Measurements from ENCODE around the gene DPEP3. TPM values are rescaled to one million over a fixed set of nuclear protein-coding genes. Genes with fewer than 3 reads are reported as not detected.

Gene DPEP3
- not detected for total RNA-seq

DNA sequence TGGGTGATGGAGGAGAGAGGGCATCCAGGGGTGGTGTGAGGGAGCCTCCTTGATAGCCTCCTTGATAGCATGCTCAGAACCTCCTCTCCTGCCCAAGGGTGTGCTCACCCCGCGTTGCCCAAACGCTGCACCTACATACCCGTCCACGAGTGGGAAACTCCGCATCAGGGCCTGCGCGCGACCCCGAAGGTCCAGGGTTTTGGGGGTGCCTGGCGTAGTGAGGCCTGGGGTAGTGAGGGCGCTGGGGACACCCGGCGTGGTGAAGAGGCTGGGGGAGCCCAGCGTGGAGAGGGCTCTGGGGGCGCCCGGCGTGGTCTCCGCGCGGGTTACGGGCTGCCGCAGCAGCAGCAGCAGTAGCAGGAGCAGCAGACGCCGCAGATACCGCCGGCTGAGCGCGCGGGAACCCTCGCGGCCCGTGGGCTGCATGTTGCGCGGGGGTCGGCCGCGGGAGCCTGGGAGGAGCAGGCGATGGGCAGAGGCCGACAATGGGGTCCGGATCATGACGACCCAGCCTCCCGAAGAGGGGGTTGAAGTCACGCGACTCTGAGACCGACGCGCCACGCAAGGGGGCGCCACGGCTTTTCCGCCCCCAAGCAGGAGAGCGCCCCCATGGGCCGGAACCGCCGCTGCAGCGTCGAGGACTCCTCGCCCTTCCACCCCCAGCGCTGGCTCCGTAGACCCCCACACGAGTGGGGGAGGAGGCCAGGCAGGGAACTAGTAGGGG, at the start of gene DPEP3:
Gene DPEP3 (minus strand): TSS at position 545 of the 724 bp plus-strand sequence. CDS start 119 bp downstream, at position 426.

DNA sequence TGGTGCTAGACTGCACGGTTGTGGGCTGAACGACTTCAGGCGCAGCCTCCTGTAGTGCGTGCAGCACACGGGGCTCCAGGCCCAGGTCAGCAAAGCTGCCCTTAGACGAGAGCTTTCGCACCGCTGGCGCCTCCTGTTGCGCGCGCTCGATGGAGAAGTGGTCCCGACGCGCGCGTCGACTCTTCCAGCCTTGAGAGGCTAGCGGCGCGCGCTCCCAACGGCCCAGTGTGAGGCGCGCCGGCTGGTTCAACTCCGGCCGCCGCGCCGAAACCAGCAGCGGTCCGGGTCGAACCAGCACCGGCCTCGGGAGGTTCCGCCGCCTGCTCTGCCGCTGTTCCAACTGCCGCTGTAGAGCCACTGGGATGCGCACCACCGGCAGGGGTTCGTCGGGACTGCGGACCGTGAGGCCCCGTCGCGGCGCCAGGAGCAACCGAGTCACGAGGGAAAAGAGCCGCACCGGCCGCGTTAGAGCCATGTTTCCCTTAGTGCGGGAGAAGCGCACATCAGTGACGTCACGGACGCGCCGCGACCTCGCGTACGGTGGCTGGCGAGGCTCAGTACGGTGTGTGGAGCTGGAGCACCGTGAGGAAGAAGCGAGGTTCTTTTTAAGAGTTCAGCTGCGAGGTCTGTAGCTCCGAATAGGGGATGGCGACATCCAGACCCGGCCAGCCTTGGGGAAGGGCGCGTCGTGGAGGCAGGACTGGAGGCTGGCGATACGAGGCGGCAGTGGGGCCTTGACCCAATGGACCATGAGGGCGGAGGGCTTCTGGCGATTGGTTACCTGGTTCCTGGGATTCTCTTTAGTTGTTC, 42.6 kb upstream of the DPEP3 start, which contains the start of the genes DDX28 and DUS2:
Gene DDX28 (minus strand): TSS at position 505 of the 810 bp plus-strand sequence. CDS start 30 bp downstream, at position 475.
Gene DUS2 (plus strand): TSS at position 557 of the 810 bp plus-strand sequence. CDS start 14,740 bp downstream, outside the sequence.

GRCh38 chr16:68015681-68016080, 35.4 kb upstream of the DPEP3 start, which contains the start of gene DPEP2NB:
Gene DPEP2NB, minus strand, starts transcription at chr16:68015911. Its CDS starts 141 bp downstream, at chr16:68015770.

DNA sequence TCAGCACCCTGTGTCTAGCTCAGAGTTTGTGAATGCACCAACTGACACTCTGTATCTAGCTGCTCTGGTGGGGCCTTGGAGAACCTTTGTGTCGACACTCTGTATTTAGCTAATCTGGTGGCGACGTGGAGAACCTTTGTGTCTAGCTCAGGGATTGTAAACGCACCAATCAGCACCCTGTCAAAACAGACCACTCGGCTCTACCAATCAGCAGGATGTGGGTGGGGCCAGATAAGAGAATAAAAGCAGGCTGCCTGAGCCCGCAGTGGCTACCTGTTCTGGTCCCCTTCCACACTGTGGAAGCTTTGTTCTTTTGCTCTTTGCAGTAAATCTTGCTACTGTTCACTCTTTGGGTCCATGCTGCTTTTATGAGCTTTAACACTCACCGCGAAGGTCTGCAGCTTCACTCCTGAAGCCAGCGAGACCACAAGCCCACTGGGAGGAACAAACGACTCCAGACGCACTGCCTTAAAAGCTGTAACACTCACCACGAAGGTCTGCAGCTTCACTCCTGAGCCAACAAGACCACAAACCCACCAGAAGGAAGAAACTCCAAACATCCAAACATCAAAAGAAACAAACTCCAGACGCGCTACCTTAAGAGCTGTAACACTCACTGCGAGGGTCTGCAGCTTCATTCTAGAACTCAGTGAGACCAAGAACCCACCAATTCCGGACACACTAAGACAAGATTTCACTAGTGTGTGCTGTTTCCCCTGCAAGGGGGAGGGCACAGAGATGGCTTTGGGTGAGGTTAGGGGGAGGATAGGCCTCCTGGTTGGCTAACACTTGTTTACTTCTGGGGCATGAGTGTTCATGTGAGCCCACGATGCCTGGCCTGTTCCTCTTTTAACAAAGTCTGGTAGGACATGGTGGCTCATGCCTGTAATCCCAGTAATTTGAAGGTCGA, 18.7 kb upstream of the DPEP3 start, which contains the start of gene DPEP2:
Gene DPEP2 (minus strand): TSS at position 706 of the 910 bp plus-strand sequence. CDS start 6,272 bp downstream, outside the sequence.

GRCh38 chr16:67968400-67969253, 11.7 kb downstream of the DPEP3 start, which contains the start of gene SLC12A4:
Gene SLC12A4, minus strand, starts transcription at chr16:67968637. Its CDS starts 84 bp downstream, at chr16:67968553.

GRCh38 chr16:67943619-67944504, 36.4 kb downstream of the DPEP3 start, which contains the start of gene LCAT:
Gene LCAT, minus strand, starts transcription at chr16:67944120. Its CDS starts 19 bp downstream, at chr16:67944101.

DNA sequence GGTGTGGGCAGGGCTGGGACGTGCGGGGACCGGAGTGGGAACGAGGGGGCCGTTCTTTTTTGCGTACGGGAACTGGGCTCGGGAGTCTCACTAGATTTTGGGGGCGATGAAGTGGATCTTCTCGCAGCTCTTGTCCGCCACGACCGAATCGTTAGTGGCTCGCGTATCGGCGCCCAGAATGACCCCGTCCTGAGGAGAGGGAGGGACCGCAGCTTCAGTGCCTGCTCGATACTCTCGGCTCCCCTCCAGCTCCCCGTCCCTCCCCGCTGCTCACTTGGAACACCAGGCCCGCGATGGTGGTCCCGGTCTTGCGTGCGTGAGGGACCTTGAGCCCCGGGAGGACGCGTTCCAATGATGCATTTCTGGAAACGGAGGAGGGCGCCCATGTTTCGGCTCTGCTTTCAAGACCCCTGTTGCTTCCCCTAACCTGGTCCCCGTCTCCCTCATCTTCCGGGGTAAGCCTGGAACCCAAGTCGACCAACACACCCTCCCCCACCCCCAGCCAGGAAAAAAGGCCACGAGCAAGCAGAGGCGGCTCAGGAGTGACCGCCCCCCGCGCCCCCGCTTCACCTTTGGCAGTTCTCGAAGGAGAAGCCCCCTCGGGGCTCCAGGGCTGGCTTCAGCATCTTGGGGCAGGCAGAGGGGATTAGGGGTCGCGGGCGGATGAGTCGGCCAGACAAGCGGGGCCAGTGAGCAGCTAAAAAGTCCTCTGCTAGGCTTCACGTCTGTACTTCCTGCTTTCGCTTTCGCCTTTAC, 44.0 kb downstream of the DPEP3 start, which contains the start of gene PSMB10:
Gene PSMB10 (minus strand): TSS at position 727 of the 756 bp plus-strand sequence. CDS start 101 bp downstream, at position 626.

GRCh38 chr16:67931712-67932461, 48.4 kb downstream of the DPEP3 start, which contains the start of gene CTRL:
Gene CTRL, minus strand, starts transcription at chr16:67931862. Its CDS starts 10 bp downstream, at chr16:67931852.

Small RNA genes lying within 50 kb of the gene (small RNA-seq; reads per million reads assigned to genes)
- 0.21 to 0.35 reads per million in 2 donors for gene RNU6-359P

Other genes starting within 250 kb of the DPEP3 start
- 10 to 100 TPM; 13.8 to 14.0 TPM for gene RANBP10, start 173.9 kb downstream of the DPEP3 start, total RNA-seq
- under 1 TPM; 0.67 to 0.69 TPM for gene TSNAXIP1, start 173.6 kb downstream of the DPEP3 start, total RNA-seq
- gene THAP11, start 138.2 kb downstream of the DPEP3 start, total RNA-seq, result 10 to 100 TPM; 26.5 to 40.0 TPM
- gene NUTF2, start 133.6 kb downstream of the DPEP3 start, total RNA-seq, result 100 to 1,000 TPM; 317 to 429 TPM
- gene CENPT, start 132.8 kb downstream of the DPEP3 start, total RNA-seq, result 10 to 100 TPM; 20.3 to 29.0 TPM
- gene EDC4, start 107.4 kb downstream of the DPEP3 start, total RNA-seq, result 10 to 100 TPM; 55.7 to 64.9 TPM
- under 1 TPM in 1 of 2 donors, not detected in 1; 0.34 TPM for gene NRN1L, start 95.6 kb downstream of the DPEP3 start, total RNA-seq
- 10 to 100 TPM; 19.6 to 24.1 TPM for gene PSKH1, start 87.2 kb downstream of the DPEP3 start, total RNA-seq
- gene CTRL, start 48.6 kb downstream of the DPEP3 start, total RNA-seq, result 1 to 10 TPM in 1 of 2 donors, not detected in 1; 1.3 TPM
- gene PSMB10, start 43.6 kb downstream of the DPEP3 start, total RNA-seq, result 10 to 100 TPM; 63.9 to 66.4 TPM
- gene LCAT, start 36.4 kb downstream of the DPEP3 start, total RNA-seq, result 1 to 10 TPM; 1.0 to 1.7 TPM
- gene SLC12A4, start 11.9 kb downstream of the DPEP3 start, total RNA-seq, result 10 to 100 TPM; 25.3 to 25.5 TPM
- not detected for gene DPEP2, start 19.0 kb upstream of the DPEP3 start, total RNA-seq
- gene DPEP2NB, start 35.4 kb upstream of the DPEP3 start, total RNA-seq, result not detected
- gene DDX28, start 42.7 kb upstream of the DPEP3 start, total RNA-seq, result 10 to 100 TPM; 17.6 to 19.6 TPM
- gene DUS2, start 42.8 kb upstream of the DPEP3 start, total RNA-seq, result 10 to 100 TPM; 14.1 to 24.6 TPM
- gene NFATC3, start 104.9 kb upstream of the DPEP3 start, total RNA-seq, result 10 to 100 TPM; 20.3 to 31.3 TPM

Data from melanocyte of skin (primary cell).